GM21529 (cell line): Measurements from ENCODE around the gene ARSA.
"Not testable (repeated sequence)": the region's sequence is repeated elsewhere in the genome, so short reads cannot be mapped to it uniquely, and the experiment has no call there.

ENCODE experiments used
- ATAC-seq: cut with Tn5 transposase; IDR thresholded peaks from one replicate; pipeline ENCODE4 v1.9.1; 2021; ENCODE audit not compliant: unreplicated experiment

The ARSA gene

GRCh38 chr22:50622723-50623327 is 5.1 kb downstream of the ARSA start:
- no peak for ATAC-seq

- ATAC-seq, result no peak
These were observed 5.8 kb downstream of the ARSA start for GRCh38 chr22:50621948-50622722.

- peak; percentile 51 for ATAC-seq
These were observed 6.5 kb downstream of the ARSA start for GRCh38 chr22:50621356-50621880.

- ATAC-seq, result peak; percentile 65
These were observed 7.2 kb downstream of the ARSA start for GRCh38 chr22:50620593-50621355.

GRCh38 chr22:50614296-50614695 is 13.7 kb downstream of the ARSA start:
- ATAC-seq, result not testable (repeated sequence)

GRCh38 chr22:50613291-50613981 is 14.5 kb downstream of the ARSA start:
- no peak for ATAC-seq

GRCh38 chr22:50612528-50613221 is 15.3 kb downstream of the ARSA start:
- no peak for ATAC-seq

GRCh38 chr22:50612168-50612527 is 15.8 kb downstream of the ARSA start:
- ATAC-seq, result no peak

- ATAC-seq, result no peak
These were observed 16.5 kb downstream of the ARSA start for GRCh38 chr22:50611341-50612060.

GRCh38 chr22:50610581-50610980 is 17.4 kb downstream of the ARSA start:
- no peak for ATAC-seq

GRCh38 chr22:50610041-50610451 is 17.9 kb downstream of the ARSA start:
- no peak for ATAC-seq

- ATAC-seq, result no peak
These were observed 18.4 kb downstream of the ARSA start for GRCh38 chr22:50609599-50609998.

GRCh38 chr22:50608996-50609395 is 19.0 kb downstream of the ARSA start:
- ATAC-seq, result no peak

GRCh38 chr22:50608058-50608840 is 19.7 kb downstream of the ARSA start:
- ATAC-seq, result not testable (repeated sequence)

- ATAC-seq, result no peak
These were observed 20.3 kb downstream of the ARSA start for GRCh38 chr22:50607659-50608020.

- ATAC-seq, result no peak
These were observed 20.9 kb downstream of the ARSA start for GRCh38 chr22:50606946-50607658.

- no peak for ATAC-seq
These were observed 21.6 kb downstream of the ARSA start for GRCh38 chr22:50606165-50606945.

GRCh38 chr22:50605613-50606074 is 22.3 kb downstream of the ARSA start:
- no peak for ATAC-seq
